ENCODE data around the gene SMURF1.

GRCh38 chr7:99072126-99072525, 71.8 kb downstream of the SMURF1 start:
- TF ChIP-seq POLR2AphosphoS5 (IDR thresholded peaks at IDR 0.05) (no peak), CTCF (IDR thresholded peaks at IDR 0.05) (no peak)
